IMR-90 (cell line): Measurements from ENCODE around the gene ADAMTS12. TPM values are rescaled to one million over a fixed set of nuclear protein-coding genes. Genes with fewer than 3 reads are reported as not detected.

Source experiments
- ATAC-seq: fragments of 200-7000 bp; cut with Tn5 transposase; 2 replicates; pipeline ENCODE4 v1.9.1; 2020; ENCODE audit warnings: low read depth, mild to moderate bottlenecking, moderate library complexity
- BruUV-seq: library from RNA; stranded (reverse); fragments of 400-500 nt; replicated peaks from 2 replicates; lab custom pipeline; 2021; lab: Mats Ljungman, UMichigan
- CTCF ChIA-PET: fragments of 300-600 bp; formaldehyde crosslinking; extraction: SDS; loops from one replicate; lab custom pipeline; 2021; ENCODE audit warnings: antibody characterized with exemption; lab: Yijun Ruan, JAX
- POLR2A ChIA-PET: fragments of 300-600 bp; sonication (Branson Sonifier 250); formaldehyde crosslinking; loops from one replicate; lab custom pipeline; 2022; ENCODE audit warnings: antibody characterized with exemption; ENCODE audit not compliant: unreplicated experiment; lab: Charles Lee
- DNase-seq: peaks from one replicate; pipeline ENCODE4 v3.0.0; 2013
- H2AFZ ChIP-seq: replicated peaks from 2 replicates; pipeline ENCODE3; 2013; ENCODE audit warnings: low read length, mild to moderate bottlenecking; ENCODE audit not compliant: poor library complexity
- H2AK5ac ChIP-seq: 2 replicates; pipeline ENCODE4 v1.6.1; 2013; ENCODE audit warnings: low read depth, low read length, inconsistent platforms
- H2AK9ac ChIP-seq: replicated peaks from 2 replicates; pipeline ENCODE3; 2013; ENCODE audit warnings: mild to moderate bottlenecking, low read depth, low read length, moderate library complexity; ENCODE audit not compliant: poor library complexity
- H2BK120ac ChIP-seq: 2 replicates; pipeline ENCODE4 v1.6.1; 2013; ENCODE audit warnings: low read depth, low read length, inconsistent platforms
- H2BK15ac ChIP-seq: 3 replicates; pipeline ENCODE4 v1.6.1; 2013; ENCODE audit warnings: low read depth, low read length, inconsistent platforms
- H2BK20ac ChIP-seq: 2 replicates; pipeline ENCODE4 v1.6.1; 2013; ENCODE audit warnings: low read depth, mild to moderate bottlenecking, inconsistent platforms, low read length, moderate library complexity
- H2BK5ac ChIP-seq: 2 replicates; pipeline ENCODE4 v1.6.1; 2013; ENCODE audit warnings: mild to moderate bottlenecking, low read depth, low read length, inconsistent platforms; ENCODE audit not compliant: poor library complexity, severe bottlenecking
- H3K14ac ChIP-seq: replicated peaks from 2 replicates; pipeline ENCODE4 v1.6.1; 2013; ENCODE audit warnings: low read depth, low read length, inconsistent platforms
- H3K18ac ChIP-seq: 2 replicates; pipeline ENCODE4 v1.6.1; 2013; ENCODE audit warnings: low read depth, low read length, control low read depth
- H3K23ac ChIP-seq: 2 replicates; pipeline ENCODE4 v1.6.1; 2013; ENCODE audit warnings: low read depth, low read length, inconsistent platforms
- H3K27ac ChIP-seq: 2 replicates; pipeline ENCODE4 v1.5.1; 2013; ENCODE audit warnings: mild to moderate bottlenecking, control low read depth, low read length; ENCODE audit not compliant: insufficient read depth
- H3K27me3 ChIP-seq: 2 replicates; pipeline ENCODE4 v1.6.1; 2013; ENCODE audit warnings: low read length; ENCODE audit not compliant: control insufficient read depth, insufficient read depth
- H3K36me3 ChIP-seq: 2 replicates; pipeline ENCODE4 v1.6.1; 2013; ENCODE audit warnings: low read length, mixed read lengths; ENCODE audit not compliant: control insufficient read depth, insufficient read depth
- H3K4ac ChIP-seq: 2 replicates; pipeline ENCODE4 v1.6.1; 2013; ENCODE audit warnings: low read depth, low read length, inconsistent platforms
- H3K4me1 ChIP-seq: 2 replicates; pipeline ENCODE4 v1.6.1; 2013; ENCODE audit warnings: low read length, mixed read lengths; ENCODE audit not compliant: control insufficient read depth, insufficient read depth
- H3K4me2 ChIP-seq: 2 replicates; pipeline ENCODE4 v1.6.1; 2013; ENCODE audit warnings: low read depth, mild to moderate bottlenecking, control low read depth, low read length, moderate library complexity
- H3K4me3 ChIP-seq: 2 replicates; pipeline ENCODE4 v1.5.1; 2013; ENCODE audit warnings: low read depth, mild to moderate bottlenecking, control low read depth, low read length, moderate library complexity; ENCODE audit not compliant: insufficient read depth
- H3K56ac ChIP-seq: 2 replicates; pipeline ENCODE4 v1.6.1; 2013; ENCODE audit warnings: low read length, inconsistent platforms; ENCODE audit not compliant: insufficient read depth; ENCODE audit errors: extremely low read depth
- H3K79me1 ChIP-seq, 2 experiments: 2 replicates each; pipeline ENCODE4 v1.6.1; 2013; ENCODE audit warnings: low read length in 2 of 2, inconsistent platforms in 1 of 2, low read depth in 1 of 2
- H3K9ac ChIP-seq: 2 replicates; pipeline ENCODE4 v1.6.1; 2013; ENCODE audit warnings: low read depth, low read length, control low read depth
- H3K9me1 ChIP-seq: 2 replicates; pipeline ENCODE4 v1.6.1; 2013; ENCODE audit warnings: low read length, inconsistent platforms; ENCODE audit not compliant: insufficient read depth
- H3K9me3 ChIP-seq: 2 replicates; pipeline ENCODE4 v1.6.1; 2013; ENCODE audit warnings: low read length; ENCODE audit not compliant: control insufficient read depth, insufficient read depth
- H4K20me1 ChIP-seq: 2 replicates; pipeline ENCODE4 v1.6.1; 2013; ENCODE audit warnings: low read length, inconsistent platforms; ENCODE audit not compliant: insufficient read depth
- H4K5ac ChIP-seq: 2 replicates; pipeline ENCODE4 v1.6.1; 2013; ENCODE audit warnings: mild to moderate bottlenecking, low read depth, low read length, control low read depth
- H4K8ac ChIP-seq, 2 experiments: 2 replicates each; pipeline ENCODE4 v1.6.1; 2013; ENCODE audit warnings: low read depth in 2 of 2, low read length in 2 of 2, control low read depth in 1 of 2, inconsistent platforms in 1 of 2
- H4K91ac ChIP-seq: 2 replicates; pipeline ENCODE4 v1.6.1; 2013; ENCODE audit warnings: low read depth, low read length, inconsistent platforms; ENCODE audit not compliant: insufficient read depth
- ELK1 ChIP-seq: fragments of 150-350 bp; IDR thresholded peaks from 2 replicates; pipeline ENCODE4 v1.6.1; 2016; ENCODE audit warnings: low read depth, mild to moderate bottlenecking, low read length, moderate library complexity, borderline replicate concordance
- RCOR1 ChIP-seq: IDR thresholded peaks from 2 replicates; pipeline ENCODE4 v1.6.1; 2012; ENCODE audit warnings: mild to moderate bottlenecking, low read length, improper control_type of control experiment; ENCODE audit not compliant: insufficient replicate concordance
- WGBS, 2 experiments: methylation state at CpG; one replicate each; pipeline versions ENCODE4 v1.1.5 to v1.1.7; 2013; ENCODE audit warnings: missing lambda C conversion rate in 2 of 2; ENCODE audit not compliant: insufficient read length in 1 of 2; ENCODE audit errors: extremely low coverage in 2 of 2; 5-methylcytosine and 5-hydroxymethylcytosine counted together
- dilution Hi-C: fragments of 300-500 bp; cut with HindIII; formaldehyde crosslinking; loops from one replicate; pipeline ENCODE4 v1.14.3; 2018; ENCODE audit warnings: low sequenced_read_pairs; ENCODE audit not compliant: unreplicated experiment
- in situ Hi-C: fragments of 300-500 bp; cut with MboI; formaldehyde crosslinking; loops from 3 replicates; pipeline ENCODE4 v1.14.3; 2019; ENCODE audit warnings: low sequenced_read_pairs, inconsistent platforms, mixed read lengths
- intact Hi-C: fragments of 100-400 bp; cut with micrococcal nuclease; formaldehyde crosslinking; loops from 2 replicates; pipeline ENCODE4 v1.10.0; 2022
- polyA plus RNA-seq, 3 experiments: library from polyadenylated mRNA; depleted of rRNA; stranded (reverse); fragments of >200 nt; gene quantifications; 2 replicates each; pipeline ENCODE4 v1.2.3, GENCODE V29; 2012; ENCODE audit warnings: low replicate concordance in 1 of 3
- total RNA-seq: library from RNA; depleted of rRNA; stranded (reverse); fragments of >200 nt; gene quantifications from 2 replicates; pipeline ENCODE4 v1.2.3, GENCODE V29; 2012

Gene ADAMTS12
- total and polyA plus RNA-seq, 2 of the 4 experiments (the other 2 are of a cell fraction): 27.3 to 51.3 TPM

- Histone ChIP-seq H3K23ac (no peak overlapping the region), H3K36me3 (no peaks in the 10 kb centered on the region), H3K27ac (no peak overlapping the region), H3K14ac (no peak overlapping the region), H2AK9ac (peak overlapping the region; percentile 24), H4K91ac (no peak overlapping the region), H3K9me1 (0 out of 2 replicates have a peak, but pooled peaks cover 6% of the 10 kb centered on the region), H2AFZ (no peak overlapping the region), H4K5ac (no peak overlapping the region), H3K4me1 (peaks cover 3% of the 10 kb centered on the region), H2BK20ac (no peak overlapping the region), H3K9me3 (no peaks in the 10 kb centered on the region), H3K79me1 (no peaks in the 10 kb centered on the region), H4K8ac (no peak overlapping the region), H3K18ac (no peak overlapping the region), H3K4me2 (no peak overlapping the region), H4K20me1 (no peaks in the 10 kb centered on the region), H3K4ac (no peak overlapping the region), H2BK120ac (no peak overlapping the region), H3K4me3 (no peak overlapping the region), H3K56ac (no peak overlapping the region), H3K9ac (no peak overlapping the region), H3K27me3 (peaks cover 2% of the 10 kb centered on the region; the same call in 1 of the 2 replicates), H2AK5ac (no peak overlapping the region), H2BK15ac (no peak overlapping the region), H2BK5ac (no peak overlapping the region)
- TF ChIP-seq RCOR1 (no peak), ELK1 (no peak)
- in situ Hi-C loops (no loop called here), intact Hi-C loops (no loop called here), dilution Hi-C loops (no loop called here)
- ATAC-seq (no peak), DNase-seq (no peak)
- BruUV-seq: no TSS peak
- WGBS, 2 experiments: no CpG with 5 or more reads among the region's 3 CpGs
- ChIA-PET POLR2A (no interaction called here), CTCF (no interaction called here)
These were observed 378.2 kb downstream of the ADAMTS12 start for GRCh38 chr5:33513462-33514185.
